ENCODE measurements around the gene SYNPO. TPM values are rescaled to one million over a fixed set of nuclear protein-coding genes. Genes with fewer than 3 reads are reported as not detected.

SYNPO gene
- total and polyA plus RNA-seq, 2 experiments from 2014 or later = 7.1 to 8.4 TPM

- TF ChIP-seq EZH2 (IDR thresholded peaks at IDR 0.05; ENCODE audit: borderline replicate concordance) (no peak), CTCF (IDR thresholded peaks at IDR 0.05; ENCODE audit: poor library complexity) (no peak), EZH2phosphoT487 (IDR thresholded peaks at IDR 0.05; ENCODE audit: low read depth, severe bottlenecking, unreplicated experiment) (no peak)
- Histone ChIP-seq H2AFZ (no peak overlapping the region), H3K27me3 (no peaks in the 10 kb centered on the region), H4K20me1 (ENCODE audit: insufficient read depth, poor library complexity, severe bottlenecking) (no peaks in the 10 kb centered on the region), H3K79me2 (peaks cover 11% of the 10 kb centered on the region), H3K36me3 (replicated peaks; ENCODE audit: insufficient read depth, low read depth) (no peaks in the 10 kb centered on the region), H3K4me2 (no peak overlapping the region), H3K9me3 (ENCODE audit: low read depth) (no peaks in the 10 kb centered on the region), H3K9me2 (replicated peaks; ENCODE audit: insufficient read depth) (no peaks in the 10 kb centered on the region), H3K4me3 (no peak overlapping the region), H3K4me1 (ENCODE audit: insufficient read depth) (peaks cover 23% of the 10 kb centered on the region), H3K27ac (no peak overlapping the region)
- no peak for DNase-seq (ENCODE audit: low spot score)
- 96% methylated on average over 5 of the region's 5 CpGs for WGBS (ENCODE audit: low lambda C conversion rate, missing lambda C conversion rate)
Measured at GRCh38 chr5:150626853-150627276, 13.6 kb upstream of the SYNPO start.

GRCh38 chr5:150627731-150628545, 12.5 kb upstream of the SYNPO start:
- TF ChIP-seq EZH2phosphoT487 (IDR thresholded peaks at IDR 0.05; ENCODE audit: low read depth, severe bottlenecking, unreplicated experiment) = no peak
- TF ChIP-seq CTCF (IDR thresholded peaks at IDR 0.05; ENCODE audit: poor library complexity) = no peak
- TF ChIP-seq EZH2 (IDR thresholded peaks at IDR 0.05; ENCODE audit: borderline replicate concordance) = no peak
- H3K79me2 ChIP-seq = peaks cover 11% of the 10 kb centered on the region
- H3K4me1 ChIP-seq (ENCODE audit: insufficient read depth) = peaks cover 23% of the 10 kb centered on the region
- H3K9me2 ChIP-seq (replicated peaks; ENCODE audit: insufficient read depth) = no peaks in the 10 kb centered on the region
- H3K4me3 ChIP-seq = no peak overlapping the region
- DNase-seq (ENCODE audit: low spot score) = no peak
- no peaks in the 10 kb centered on the region for H3K36me3 ChIP-seq (replicated peaks; ENCODE audit: insufficient read depth, low read depth)
- H3K4me2 ChIP-seq = no peak overlapping the region
- no peak overlapping the region for H2AFZ ChIP-seq
- peak overlapping the region; percentile 40 for H3K27ac ChIP-seq
- H4K20me1 ChIP-seq (ENCODE audit: insufficient read depth, poor library complexity, severe bottlenecking) = no peaks in the 10 kb centered on the region
- no peaks in the 10 kb centered on the region for H3K9me3 ChIP-seq (ENCODE audit: low read depth)
- H3K27me3 ChIP-seq = no peaks in the 10 kb centered on the region
- WGBS (ENCODE audit: low lambda C conversion rate, missing lambda C conversion rate) = 68% methylated on average over 5 of the region's 5 CpGs

GRCh38 chr5:150628936-150629485, 11.4 kb upstream of the SYNPO start:
- Histone ChIP-seq H3K9me3 (ENCODE audit: low read depth) (no peaks in the 10 kb centered on the region), H3K9me2 (replicated peaks; ENCODE audit: insufficient read depth) (no peaks in the 10 kb centered on the region), H3K4me1 (ENCODE audit: insufficient read depth) (peaks cover 20% of the 10 kb centered on the region), H3K27me3 (no peaks in the 10 kb centered on the region), H3K36me3 (replicated peaks; ENCODE audit: insufficient read depth, low read depth) (no peaks in the 10 kb centered on the region), H3K4me2 (no peak overlapping the region), H3K27ac (no peak overlapping the region), H2AFZ (no peak overlapping the region), H3K79me2 (peaks cover 11% of the 10 kb centered on the region), H3K4me3 (no peak overlapping the region), H4K20me1 (ENCODE audit: insufficient read depth, poor library complexity, severe bottlenecking) (no peaks in the 10 kb centered on the region)
- WGBS (ENCODE audit: low lambda C conversion rate, missing lambda C conversion rate) = 92% methylated on average over 12 of the region's 12 CpGs
- DNase-seq (ENCODE audit: low spot score) = no peak
- no peak for TF ChIP-seq EZH2 (IDR thresholded peaks at IDR 0.05; ENCODE audit: borderline replicate concordance)

GRCh38 chr5:150630016-150630415, 10.4 kb upstream of the SYNPO start:
- Histone ChIP-seq H3K79me2 (peaks cover 8% of the 10 kb centered on the region), H3K4me2 (no peak overlapping the region), H3K9me3 (ENCODE audit: low read depth) (no peaks in the 10 kb centered on the region), H3K27ac (no peak overlapping the region), H3K4me1 (ENCODE audit: insufficient read depth) (peaks cover 13% of the 10 kb centered on the region), H2AFZ (no peak overlapping the region), H3K36me3 (replicated peaks; ENCODE audit: insufficient read depth, low read depth) (no peaks in the 10 kb centered on the region), H4K20me1 (ENCODE audit: insufficient read depth, poor library complexity, severe bottlenecking) (no peaks in the 10 kb centered on the region), H3K27me3 (no peaks in the 10 kb centered on the region), H3K4me3 (no peak overlapping the region), H3K9me2 (replicated peaks; ENCODE audit: insufficient read depth) (no peaks in the 10 kb centered on the region)
- WGBS (ENCODE audit: low lambda C conversion rate, missing lambda C conversion rate) = 91% methylated on average over 6 of the region's 6 CpGs
- no peak for DNase-seq (ENCODE audit: low spot score)
- TF ChIP-seq EZH2 (IDR thresholded peaks at IDR 0.05; ENCODE audit: borderline replicate concordance) (no peak), EZH2phosphoT487 (IDR thresholded peaks at IDR 0.05; ENCODE audit: low read depth, severe bottlenecking, unreplicated experiment) (no peak), CTCF (IDR thresholded peaks at IDR 0.05; ENCODE audit: poor library complexity) (no peak)

Measured in hepatocyte (in vitro differentiated cells).